ENCODE measurements around the gene CDKAL1.
"Not testable (repeated sequence)": the region's sequence is repeated elsewhere in the genome, so short reads cannot be mapped to it uniquely, and the experiment has no call there.

DNA sequence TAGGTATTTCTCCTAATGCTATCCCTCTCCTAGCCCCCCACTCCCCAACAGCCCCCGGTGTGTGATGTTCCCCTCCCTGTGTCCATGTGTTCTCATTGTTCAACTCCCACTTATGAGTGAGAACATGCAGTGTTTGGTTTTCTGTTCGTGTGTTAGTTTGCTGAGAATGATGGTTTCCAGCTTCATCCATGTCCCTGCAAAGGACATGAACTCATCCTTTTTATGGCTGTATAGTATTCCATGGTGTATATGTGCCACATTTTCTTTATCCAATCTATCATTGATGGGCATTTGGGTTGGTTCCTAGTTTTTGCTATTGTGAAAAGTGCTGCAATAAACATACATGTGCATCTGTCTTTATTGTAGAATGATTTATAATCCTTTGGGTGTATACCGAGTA lies 56.2 kb downstream of the CDKAL1 start:
- TF ChIP-seq POLR2A, POLR2AphosphoS5, TAF1, SPI1, POU2F2 (IDR thresholded peaks at IDR 0.05; ENCODE audit: low read depth, low read length): not testable (repeated sequence)
